WTC11 (cell line): Measurements from ENCODE around the gene GADD45B. TPM values are rescaled to one million over a fixed set of nuclear protein-coding genes. Genes with fewer than 3 reads are reported as not detected.

Experiments used
- ATAC-seq: fragments of 200-7000 bp; cut with Tn5 transposase; 2 replicates; pipeline ENCODE4 v1.10.0; 2021; ENCODE audit warnings: mild to moderate bottlenecking, moderate library complexity
- CTCF ChIA-PET: fragments of 300-600 bp; sonication (Branson Sonifier 250); formaldehyde crosslinking; loops from one replicate; lab custom pipeline; 2021; ENCODE audit warnings: antibody characterized with exemption; lab: Charles Lee
- POLR2A ChIA-PET: fragments of 350-600 bp; sonication (Branson Sonifier 250); formaldehyde crosslinking; loops from one replicate; lab custom pipeline; 2021; ENCODE audit warnings: antibody characterized with exemption; lab: Charles Lee
- DNase-seq: peaks from one replicate; pipeline ENCODE4 v3.0.0; 2021; ENCODE audit warnings: low spot score
- H3K27ac Mint-ChIP-seq: 2 replicates; pipeline ENCODE4 v1.8.0; 2021; ENCODE audit warnings: mixed read lengths
- H3K27me3 Mint-ChIP-seq: 2 replicates; pipeline ENCODE4 v1.8.0; 2021; ENCODE audit warnings: low read depth, mild to moderate bottlenecking, moderate library complexity, mixed read lengths
- H3K36me3 Mint-ChIP-seq: 2 replicates; pipeline ENCODE4 v1.8.0; 2021; ENCODE audit warnings: mixed read lengths
- H3K4me1 Mint-ChIP-seq: 2 replicates; pipeline ENCODE4 v1.8.0; 2022; ENCODE audit warnings: mixed read lengths
- H3K4me3 Mint-ChIP-seq: 2 replicates; pipeline ENCODE4 v1.8.0; 2021; ENCODE audit warnings: mild to moderate bottlenecking, moderate library complexity, mixed read lengths
- H3K9me3 Mint-ChIP-seq: 2 replicates; pipeline ENCODE4 v1.8.0; 2021; ENCODE audit warnings: mixed read lengths
- AR ChIP-seq: fragments of 250-450 bp; sonication (Bioruptor Pico); IDR thresholded peaks from 2 replicates; pipeline ENCODE4 v1.9.0; 2021; ENCODE audit warnings: mild to moderate bottlenecking
- ARID4B ChIP-seq: sonication (generic); formaldehyde crosslinking; IDR thresholded peaks from 2 replicates; pipeline ENCODE4 v1.8.0; 2023; ENCODE audit warnings: missing genetic modification reagents, mild to moderate bottlenecking, borderline replicate concordance
- ATF3 ChIP-seq: sonication (generic); formaldehyde crosslinking; conservative IDR thresholded peaks from 2 replicates; pipeline ENCODE4 v1.8.1; 2022; ENCODE audit warnings: mild to moderate bottlenecking, missing genetic modification reagents
- CREB1 ChIP-seq: sonication (generic); formaldehyde crosslinking; IDR thresholded peaks from 2 replicates; pipeline ENCODE4 v1.8.0; 2023; ENCODE audit warnings: mild to moderate bottlenecking, missing genetic modification reagents
- FOXJ3 ChIP-seq: sonication (generic); formaldehyde crosslinking; IDR thresholded peaks from 2 replicates; pipeline ENCODE4 v1.9.0; 2021; ENCODE audit warnings: missing genetic modification reagents, mild to moderate bottlenecking, borderline replicate concordance
- HMGXB4 ChIP-seq: sonication (generic); formaldehyde crosslinking; IDR thresholded peaks from 2 replicates; pipeline ENCODE4 v1.8.1; 2023; ENCODE audit warnings: mild to moderate bottlenecking, moderate library complexity, missing genetic modification reagents
- KAT7 ChIP-seq: sonication (generic); formaldehyde crosslinking; IDR thresholded peaks from 2 replicates; pipeline ENCODE4 v1.8.1; 2023; ENCODE audit warnings: missing genetic modification reagents, mild to moderate bottlenecking, borderline replicate concordance
- MAX ChIP-seq: sonication (generic); formaldehyde crosslinking; IDR thresholded peaks from 2 replicates; pipeline ENCODE4 v1.8.0; 2022; ENCODE audit warnings: mild to moderate bottlenecking, missing genetic modification reagents
- NFYB ChIP-seq: sonication (generic); formaldehyde crosslinking; conservative IDR thresholded peaks from 2 replicates; pipeline ENCODE4 v1.8.0; 2022; ENCODE audit warnings: low read depth, missing genetic modification reagents
- PRRX2 ChIP-seq: fragments of 250-450 bp; sonication (Bioruptor Pico); IDR thresholded peaks from 2 replicates; pipeline ENCODE4 v1.8.0; 2021; ENCODE audit warnings: mild to moderate bottlenecking
- SP1 ChIP-seq: sonication (generic); formaldehyde crosslinking; conservative IDR thresholded peaks from 2 replicates; pipeline ENCODE4 v1.8.1; 2022; ENCODE audit warnings: missing genetic modification reagents
- STAT6 ChIP-seq: sonication (generic); formaldehyde crosslinking; conservative IDR thresholded peaks from 2 replicates; pipeline ENCODE4 v1.8.1; 2023; ENCODE audit warnings: mild to moderate bottlenecking, low read depth, missing genetic modification reagents, moderate library complexity
- USF1 ChIP-seq: sonication (generic); formaldehyde crosslinking; IDR thresholded peaks from 2 replicates; pipeline ENCODE4 v1.8.0; 2022; ENCODE audit warnings: mild to moderate bottlenecking, missing genetic modification reagents
- ZMAT4 ChIP-seq: fragments of 250-450 bp; sonication (Bioruptor Pico); IDR thresholded peaks from 2 replicates; pipeline ENCODE4 v1.9.0; 2021; ENCODE audit warnings: mild to moderate bottlenecking
- ZNF138 ChIP-seq: sonication (generic); formaldehyde crosslinking; conservative IDR thresholded peaks from 2 replicates; pipeline ENCODE4 v1.8.1; 2022; ENCODE audit warnings: mild to moderate bottlenecking, moderate library complexity, missing genetic modification reagents
- ZNF671 ChIP-seq: fragments of 250-450 bp; sonication (Bioruptor Pico); IDR thresholded peaks from 2 replicates; pipeline ENCODE4 v1.8.0; 2021; ENCODE audit warnings: mild to moderate bottlenecking
- total RNA-seq: library from RNA; stranded (reverse); gene quantifications from 3 replicates; pipeline ENCODE4 v1.2.3, GENCODE V29; 2021

GADD45B gene
- total RNA-seq, 1 experiment from 2014 or later, result 17.9 TPM

- Mint-ChIP-seq H3K27ac (no peak overlapping the region), H3K4me3 (no peak overlapping the region), H3K4me1 (peaks cover 8% of the 10 kb centered on the region), H3K36me3 (peaks cover 5% of the 10 kb centered on the region), H3K27me3 (peaks cover 50% of the 10 kb centered on the region), H3K9me3 (peaks cover 17% of the 10 kb centered on the region)
- DNase-seq, result no peak
- TF ChIP-seq STAT6, result no peak
- no peak for TF ChIP-seq ZMAT4 (CRISPR knock-in tag)
- no peak for TF ChIP-seq AR
- no peak for TF ChIP-seq SP1
- no peak for TF ChIP-seq MAX (CRISPR knock-in tag)
- no peak for TF ChIP-seq KAT7 (CRISPR knock-in tag)
- no peak for TF ChIP-seq HMGXB4
- no peak for TF ChIP-seq NFYB
- no peak for TF ChIP-seq FOXJ3 (CRISPR knock-in tag)
- no peak for TF ChIP-seq PRRX2
- TF ChIP-seq ATF3 (CRISPR knock-in tag), result no peak
- no peak for TF ChIP-seq USF1 (CRISPR knock-in tag)
- TF ChIP-seq ARID4B, result no peak
- no peak for TF ChIP-seq ZNF671 (CRISPR knock-in tag)
- TF ChIP-seq ZNF138, result no peak
- TF ChIP-seq CREB1, result no peak
- CTCF ChIA-PET, result interaction anchor here (0.7 kb wide), 1 partner anchor 95 kb away, joined by 3 read pairs; no protein-coding TSS in a partner anchor
- no peak for ATAC-seq
- POLR2A ChIA-PET, result no interaction called here
These were observed 8.4 kb downstream of the GADD45B start for GRCh38 chr19:2484178-2484937.
